ENCODE results near the gene CACNA2D1. TPM values are rescaled to one million over a fixed set of nuclear protein-coding genes. Genes with fewer than 3 reads are reported as not detected.

Gene CACNA2D1
- total and polyA plus RNA-seq, 8 donors = 1.8 to 72.7 (median 5.7) TPM

GRCh38 chr7:82035456-82035855 is 408.1 kb downstream of the CACNA2D1 start:
- Histone ChIP-seq H3K27ac (no peak overlapping the region), H3K9me3 (no peaks in the 10 kb centered on the region), H3K4me1 (no peaks in the 10 kb centered on the region), H3K4me3 (no peak overlapping the region), H3K36me3 (no peaks in the 10 kb centered on the region), H3K27me3 (no peaks in the 10 kb centered on the region)
- no peak for TF ChIP-seq EP300 (IDR thresholded peaks at IDR 0.05)
- no peak for TF ChIP-seq POLR2AphosphoS5 (IDR thresholded peaks at IDR 0.05)
- TF ChIP-seq CTCF (IDR thresholded peaks at IDR 0.05) = no peak
- no peak for TF ChIP-seq POLR2A (IDR thresholded peaks at IDR 0.05)
- intact Hi-C loops (cut with DNase I; ENCODE audit: low total_unique reads) = no loop called here
- no peak for DNase-seq
- WGBS, 5 donors = 81 to 99% (median 94%) methylated on average over 1 of the region's 1 CpG

- Histone ChIP-seq H3K27ac (no peak overlapping the region), H3K36me3 (no peaks in the 10 kb centered on the region), H3K27me3 (no peaks in the 10 kb centered on the region), H3K4me1 (no peaks in the 10 kb centered on the region), H3K4me3 (no peak overlapping the region), H3K9me3 (no peaks in the 10 kb centered on the region)
- 75 to 86% (median 80%) methylated on average over 3 of the region's 3 CpGs for WGBS, 5 donors
- intact Hi-C loops (cut with DNase I; ENCODE audit: low total_unique reads) = no loop called here
- DNase-seq = no peak
- no peak for TF ChIP-seq POLR2AphosphoS5 (IDR thresholded peaks at IDR 0.05)
These were observed 410.7 kb downstream of the CACNA2D1 start for GRCh38 chr7:82032901-82033300.

- no peaks in the 10 kb centered on the region for H3K9me3 ChIP-seq
- intact Hi-C loops (cut with DNase I; ENCODE audit: low total_unique reads) = no loop called here
- H3K27me3 ChIP-seq = no peaks in the 10 kb centered on the region
- H3K27ac ChIP-seq = no peak overlapping the region
- no peak for TF ChIP-seq EP300 (IDR thresholded peaks at IDR 0.05)
- TF ChIP-seq POLR2A (IDR thresholded peaks at IDR 0.05) = no peak
- no peak overlapping the region for H3K4me3 ChIP-seq
- no peaks in the 10 kb centered on the region for H3K4me1 ChIP-seq
- H3K36me3 ChIP-seq = no peaks in the 10 kb centered on the region
- 96 to 97% (median 96%) methylated on average over 1 of the region's 1 CpG for WGBS, 5 donors
- no peak for DNase-seq
These were observed 414.2 kb downstream of the CACNA2D1 start for GRCh38 chr7:82029236-82029913.

GRCh38 chr7:82028097-82028496 is 415.5 kb downstream of the CACNA2D1 start:
- Histone ChIP-seq H3K27me3 (no peaks in the 10 kb centered on the region), H3K4me3 (no peak overlapping the region), H3K4me1 (no peaks in the 10 kb centered on the region), H3K9me3 (no peaks in the 10 kb centered on the region), H3K27ac (no peak overlapping the region), H3K36me3 (no peaks in the 10 kb centered on the region)
- WGBS, 5 donors = 89 to 96% (median 91%) methylated on average over 1 of the region's 1 CpG
- intact Hi-C loops (cut with DNase I; ENCODE audit: low total_unique reads) = no loop called here
- DNase-seq = no peak
- TF ChIP-seq POLR2AphosphoS5 (IDR thresholded peaks at IDR 0.05) (no peak), POLR2A (IDR thresholded peaks at IDR 0.05) (no peak), EP300 (IDR thresholded peaks at IDR 0.05) (no peak), CTCF (IDR thresholded peaks at IDR 0.05) (no peak)

GRCh38 chr7:82021713-82022112 is 421.9 kb downstream of the CACNA2D1 start:
- intact Hi-C loops (cut with DNase I; ENCODE audit: low total_unique reads) = no loop called here
- TF ChIP-seq POLR2AphosphoS5 (IDR thresholded peaks at IDR 0.05) = no peak
- no peak for TF ChIP-seq POLR2A (IDR thresholded peaks at IDR 0.05)
- no peak for TF ChIP-seq CTCF (IDR thresholded peaks at IDR 0.05)
- TF ChIP-seq EP300 (IDR thresholded peaks at IDR 0.05) = no peak
- H3K27me3 ChIP-seq = no peaks in the 10 kb centered on the region

More at GRCh38 chr7:82021713-82022112, 421.9 kb downstream of the CACNA2D1 start:
- Histone ChIP-seq H3K4me3 (no peak overlapping the region), H3K9me3 (no peaks in the 10 kb centered on the region), H3K36me3 (no peaks in the 10 kb centered on the region), H3K4me1 (no peaks in the 10 kb centered on the region), H3K27ac (no peak overlapping the region)
- no peak for DNase-seq
